ENCODE results near the gene SETD9.

GRCh38 chr5:56938858-56939257 is 29.5 kb downstream of the SETD9 start:
- TF ChIP-seq CTCF (conservative IDR thresholded peaks at IDR 0.05; ENCODE audit: low read length), result no peak
- TF ChIP-seq EZH2phosphoT487 (IDR thresholded peaks at IDR 0.05; ENCODE audit: borderline replicate concordance), result no peak

Data from Loucy (cell line).